GM23248 (cell line): ENCODE measurements around the gene TBC1D14. TPM values are rescaled to one million over a fixed set of nuclear protein-coding genes. Genes with fewer than 3 reads are reported as not detected.

Experiments
- DNase-seq: peaks from one replicate; pipeline ENCODE4 v3.0.0-alpha.2; 2015
- H2AFZ ChIP-seq: fragments of 200-600 bp; sonication (generic); 2 replicates; pipeline ENCODE4 v1.6.1; 2016; ENCODE audit warnings: antibody characterized with exemption
- H3F3A ChIP-seq: fragments of 200-600 bp; sonication (generic); 2 replicates; pipeline ENCODE4 v1.6.1; 2016; ENCODE audit warnings: mild to moderate bottlenecking, antibody characterized with exemption, mixed run types; ENCODE audit not compliant: insufficient read depth
- H3K27ac ChIP-seq: fragments of 200-600 bp; sonication (generic); 2 replicates; pipeline ENCODE4 v1.5.1; 2016; ENCODE audit warnings: mild to moderate bottlenecking
- H3K27me3 ChIP-seq: fragments of 200-600 bp; sonication (generic); replicated peaks from 2 replicates; pipeline ENCODE4 v1.6.1; 2016; ENCODE audit warnings: mild to moderate bottlenecking; ENCODE audit not compliant: insufficient read depth
- H3K36me3 ChIP-seq: fragments of 200-600 bp; sonication (generic); 2 replicates; pipeline ENCODE4 v1.6.1; 2016; ENCODE audit warnings: low read depth, mild to moderate bottlenecking
- H3K4me1 ChIP-seq: fragments of 200-600 bp; sonication (generic); 2 replicates; pipeline ENCODE4 v1.6.1; 2016; ENCODE audit warnings: mild to moderate bottlenecking; ENCODE audit not compliant: insufficient read depth
- H3K4me2 ChIP-seq: fragments of 200-600 bp; sonication (generic); one replicate; pipeline ENCODE4 v1.6.1; 2016; ENCODE audit warnings: mild to moderate bottlenecking; ENCODE audit not compliant: unreplicated experiment
- H3K4me3 ChIP-seq: fragments of 200-600 bp; sonication (generic); 2 replicates; pipeline ENCODE4 v1.5.1; 2016; ENCODE audit warnings: mild to moderate bottlenecking
- H3K79me2 ChIP-seq: fragments of 200-600 bp; sonication (generic); 2 replicates; pipeline ENCODE4 v1.6.1; 2016; ENCODE audit warnings: mild to moderate bottlenecking; ENCODE audit not compliant: insufficient read depth
- H3K9ac ChIP-seq: fragments of 200-600 bp; sonication (generic); 2 replicates; pipeline ENCODE4 v1.6.1; 2016; ENCODE audit warnings: mild to moderate bottlenecking
- H3K9me2 ChIP-seq: fragments of 200-600 bp; sonication (generic); 2 replicates; pipeline ENCODE4 v1.6.1; 2016; ENCODE audit warnings: mixed run types, mild to moderate bottlenecking, moderate library complexity; ENCODE audit not compliant: insufficient read depth
- H3K9me3 ChIP-seq: fragments of 200-600 bp; sonication (generic); one replicate; pipeline ENCODE4 v1.6.1; 2017; ENCODE audit warnings: low read depth
- H4K20me1 ChIP-seq: fragments of 200-600 bp; sonication (generic); 2 replicates; pipeline ENCODE4 v1.6.0; 2016; ENCODE audit not compliant: insufficient read depth
- EZH2 ChIP-seq: fragments of 200-600 bp; sonication (generic); IDR thresholded peaks from 2 replicates; pipeline ENCODE4 v1.6.1; 2018; ENCODE audit warnings: antibody characterized with exemption, mild to moderate bottlenecking; ENCODE audit not compliant: insufficient read depth, poor library complexity, severe bottlenecking
- EZH2phosphoT487 ChIP-seq: fragments of 200-600 bp; sonication (generic); IDR thresholded peaks from 2 replicates; pipeline ENCODE4 v1.6.1; 2018; ENCODE audit warnings: antibody characterized with exemption, moderate library complexity, mild to moderate bottlenecking, low read depth; ENCODE audit not compliant: insufficient read depth
- WGBS, 2 experiments: methylation state at CpG; one replicate each; pipeline ENCODE4 v1.1.6; 2015 to 2017; ENCODE audit warnings: low lambda C conversion rate in 2 of 2, low coverage in 1 of 2; ENCODE audit errors: missing lambda C conversion rate in 2 of 2; 5-methylcytosine and 5-hydroxymethylcytosine counted together
- in situ Hi-C: fragments of 300-500 bp; cut with MboI; formaldehyde crosslinking; loops from 2 replicates; pipeline ENCODE4 v1.15.0; 2020
- polyA plus RNA-seq: library from polyadenylated mRNA; unstranded; fragments of >200 nt; fragmentation: Nextera tagmentation; extraction: Ambion mirVana; gene quantifications from 2 replicates; pipeline ENCODE4 v1.2.1, GENCODE V29; 2016
- total RNA-seq: library from RNA; depleted of rRNA; stranded (reverse); fragments of >200 nt; shearing (Covaris generic); gene quantifications from 2 replicates; pipeline ENCODE4 v1.2.3, GENCODE V29; 2014

The TBC1D14 gene
- total and polyA plus RNA-seq, 2 experiments from 2014 or later = 20.4 to 39.1 TPM

DNA sequence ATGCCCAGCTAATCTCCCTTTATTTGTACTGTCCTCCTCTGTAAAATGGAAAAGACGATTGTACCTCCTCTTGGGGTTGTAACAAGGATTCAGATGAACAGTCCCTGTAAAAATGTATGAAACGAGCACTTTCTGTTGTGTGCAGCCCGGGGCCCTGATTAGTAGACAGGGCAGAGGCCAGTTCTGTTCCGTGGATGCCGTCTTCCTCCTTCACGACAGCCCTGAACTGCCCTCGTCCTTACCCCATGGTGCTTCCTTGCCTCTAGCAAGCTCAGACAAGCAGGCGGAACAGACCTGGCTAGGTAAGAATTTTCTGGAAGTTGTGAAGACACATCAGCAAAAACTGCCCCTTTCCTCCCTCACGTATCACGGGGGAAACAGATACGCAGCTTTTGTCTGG lies 111.2 kb downstream of the TBC1D14 start:
- peaks cover 15% of the 10 kb centered on the region for H3K4me1 ChIP-seq
- no peaks in the 10 kb centered on the region for H3K9me2 ChIP-seq
- H3K9me3 ChIP-seq = no peaks in the 10 kb centered on the region
- peaks cover 13% of the 10 kb centered on the region for H3F3A ChIP-seq
- H3K27me3 ChIP-seq = no peaks in the 10 kb centered on the region
- H3K79me2 ChIP-seq = no peaks in the 10 kb centered on the region
- 0 out of 2 replicates have a peak, but pooled peaks cover 3% of the 10 kb centered on the region for H3K36me3 ChIP-seq
- no peak for DNase-seq
- H3K4me3 ChIP-seq = no peak overlapping the region
- H3K9ac ChIP-seq = no peak overlapping the region
- 95 to 96% methylated on average over 11 of the region's 11 CpGs for WGBS, 2 experiments
- H3K4me2 ChIP-seq = no peak overlapping the region
- H2AFZ ChIP-seq = no peak overlapping the region
- no peak overlapping the region; the same call in 1 of the 2 replicates for H3K27ac ChIP-seq
- TF ChIP-seq EZH2phosphoT487 = no peak
- TF ChIP-seq EZH2 = no peak
- H4K20me1 ChIP-seq = no peaks in the 10 kb centered on the region
- in situ Hi-C loops = no loop called here

GRCh38 chr4:7021355-7021754 lies 111.7 kb downstream of the TBC1D14 start:
- 76 to 80% methylated on average over 5 of the region's 5 CpGs for WGBS, 2 experiments
- TF ChIP-seq EZH2phosphoT487 (no peak), EZH2 (no peak)
- in situ Hi-C loops = no loop called here
- Histone ChIP-seq H4K20me1 (no peaks in the 10 kb centered on the region), H3K9ac (peak overlapping the region; percentile 79), H3K9me3 (no peaks in the 10 kb centered on the region), H3K79me2 (no peaks in the 10 kb centered on the region), H3K4me2 (no peak overlapping the region), H3K27ac (peak overlapping the region; percentile 90), H3K4me3 (no peak overlapping the region), H3K27me3 (no peaks in the 10 kb centered on the region), H3K4me1 (peaks cover 15% of the 10 kb centered on the region), H2AFZ (no peak overlapping the region), H3F3A (peaks cover 13% of the 10 kb centered on the region), H3K9me2 (no peaks in the 10 kb centered on the region), H3K36me3 (0 out of 2 replicates have a peak, but pooled peaks cover 3% of the 10 kb centered on the region)
- no peak for DNase-seq

GRCh38 chr4:7021930-7022664 lies 112.5 kb downstream of the TBC1D14 start:
- H2AFZ ChIP-seq = peak overlapping the region; percentile 44; the same call in 1 of the 2 replicates
- peak; percentile 95 for DNase-seq
- in situ Hi-C loops = no loop called here
- H3K36me3 ChIP-seq = no peaks in the 10 kb centered on the region
- no peaks in the 10 kb centered on the region for H3K27me3 ChIP-seq
- peaks cover 13% of the 10 kb centered on the region for H3F3A ChIP-seq
- H3K27ac ChIP-seq = peak overlapping the region; percentile 90
- peak overlapping the region; percentile 79 for H3K9ac ChIP-seq
- H4K20me1 ChIP-seq = no peaks in the 10 kb centered on the region
- H3K9me2 ChIP-seq = no peaks in the 10 kb centered on the region
- no peaks in the 10 kb centered on the region for H3K79me2 ChIP-seq
- no peak for TF ChIP-seq EZH2phosphoT487
- no peak for TF ChIP-seq EZH2
- H3K4me3 ChIP-seq = no peak overlapping the region
- H3K9me3 ChIP-seq = no peaks in the 10 kb centered on the region
- 52 to 56% methylated on average over 13 of the region's 13 CpGs for WGBS, 2 experiments
- peaks cover 15% of the 10 kb centered on the region for H3K4me1 ChIP-seq
- H3K4me2 ChIP-seq = peak overlapping the region; percentile 53

GRCh38 chr4:7023486-7023885 lies 113.9 kb downstream of the TBC1D14 start:
- Histone ChIP-seq H3K9me2 (no peaks in the 10 kb centered on the region), H3K4me2 (no peak overlapping the region), H3F3A (peaks cover 13% of the 10 kb centered on the region), H3K9me3 (no peaks in the 10 kb centered on the region), H3K27ac (no peak overlapping the region), H3K4me1 (peaks cover 15% of the 10 kb centered on the region), H3K79me2 (no peaks in the 10 kb centered on the region), H3K9ac (no peak overlapping the region), H4K20me1 (no peaks in the 10 kb centered on the region), H2AFZ (no peak overlapping the region), H3K36me3 (no peaks in the 10 kb centered on the region), H3K4me3 (no peak overlapping the region), H3K27me3 (no peaks in the 10 kb centered on the region)
- no peak for DNase-seq
- TF ChIP-seq EZH2phosphoT487 (no peak), EZH2 (no peak)
- in situ Hi-C loops = no loop called here
- 92 to 93% methylated on average over 14 to 16 of the region's 16 CpGs for WGBS, 2 experiments
